ENCODE measurements around the gene ZMIZ1.

The ZMIZ1 gene

DNA sequence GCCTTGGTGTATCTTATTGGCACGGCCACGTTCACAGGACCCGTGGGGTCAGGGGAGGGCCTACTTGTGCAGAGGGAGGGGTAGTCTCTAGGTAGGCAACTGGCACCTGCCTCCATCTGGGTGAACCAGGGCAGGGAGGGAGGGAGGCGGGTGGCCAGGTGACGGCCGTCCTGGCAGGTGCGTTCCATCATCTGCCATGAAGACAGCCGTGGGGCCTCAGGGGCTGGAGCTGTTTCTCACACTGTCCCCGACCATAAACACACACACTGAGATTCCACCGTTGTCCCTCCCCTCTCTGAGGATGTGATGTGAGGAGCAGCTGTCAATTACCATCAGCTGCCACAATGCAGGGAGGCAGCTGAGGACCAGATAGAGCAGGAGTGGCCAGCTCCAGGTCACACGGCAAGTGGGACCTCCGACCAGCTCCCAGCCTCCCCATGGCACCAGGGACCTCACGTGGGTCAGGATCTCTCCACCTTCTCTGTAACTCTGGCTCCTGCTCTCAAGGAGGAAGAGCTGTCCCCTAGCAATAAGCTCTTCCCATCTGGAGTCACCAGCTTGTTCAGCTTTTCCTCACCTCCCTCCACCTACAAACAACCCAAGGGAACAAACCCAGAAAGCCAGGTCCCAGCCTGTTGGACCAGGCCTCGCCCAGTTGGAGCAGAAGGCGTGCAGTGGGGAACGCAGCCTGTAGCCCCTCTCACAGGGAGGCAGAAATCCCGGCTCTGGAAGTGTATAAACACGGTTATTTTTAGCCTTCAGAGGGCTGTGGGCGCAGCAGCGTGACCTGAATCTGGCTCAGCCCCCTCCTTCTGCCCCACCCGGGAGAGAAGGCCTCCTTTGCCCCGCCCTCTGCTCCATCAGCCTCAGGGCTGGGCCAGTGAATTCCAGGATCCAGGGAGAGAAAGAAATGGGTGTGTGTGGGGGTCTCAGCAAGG is 33.1 kb downstream of the ZMIZ1 start (continued):
- TF ChIP-seq, protein P1, sequence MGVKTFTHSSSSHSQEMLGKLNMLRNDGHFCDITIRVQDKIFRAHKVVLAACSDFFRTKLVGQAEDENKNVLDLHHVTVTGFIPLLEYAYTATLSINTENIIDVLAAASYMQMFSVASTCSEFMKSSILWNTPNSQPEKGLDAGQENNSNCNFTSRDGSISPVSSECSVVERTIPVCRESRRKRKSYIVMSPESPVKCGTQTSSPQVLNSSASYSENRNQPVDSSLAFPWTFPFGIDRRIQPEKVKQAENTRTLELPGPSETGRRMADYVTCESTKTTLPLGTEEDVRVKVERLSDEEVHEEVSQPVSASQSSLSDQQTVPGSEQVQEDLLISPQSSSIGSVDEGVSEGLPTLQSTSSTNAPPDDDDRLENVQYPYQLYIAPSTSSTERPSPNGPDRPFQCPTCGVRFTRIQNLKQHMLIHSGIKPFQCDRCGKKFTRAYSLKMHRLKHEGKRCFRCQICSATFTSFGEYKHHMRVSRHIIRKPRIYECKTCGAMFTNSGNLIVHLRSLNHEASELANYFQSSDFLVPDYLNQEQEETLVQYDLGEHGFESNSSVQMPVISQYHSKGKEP (tag by site-specific recombination; IDR thresholded peaks at IDR 0.05), result no peak
- TF ChIP-seq ZNF423 (tag by site-specific recombination; IDR thresholded peaks at IDR 0.05) (no peak), MZF1 (tag by site-specific recombination; IDR thresholded peaks at IDR 0.05; ENCODE audit: borderline replicate concordance) (no peak), FEZF1 (tag by site-specific recombination; IDR thresholded peaks at IDR 0.05) (no peak), ZNF23 (tag by site-specific recombination; IDR thresholded peaks at IDR 0.05; ENCODE audit: borderline replicate concordance) (no peak), ZNF791 (tag by site-specific recombination; IDR thresholded peaks at IDR 0.05) (no peak), ZFP69B (tag by site-specific recombination; IDR thresholded peaks at IDR 0.05) (no peak), ZNF133 (tag by site-specific recombination; IDR thresholded peaks at IDR 0.05) (no peak), ZBTB17 (tag by site-specific recombination; IDR thresholded peaks at IDR 0.05) (0 out of 2 replicates have a peak, but pooled peaks have one; percentile 17), ZNF558 (tag by site-specific recombination; IDR thresholded peaks at IDR 0.05) (no peak), ZNF549 (tag by site-specific recombination; IDR thresholded peaks at IDR 0.05) (no peak), ZBTB21 (tag by site-specific recombination; IDR thresholded peaks at IDR 0.05) (no peak), GLI4 (tag by site-specific recombination; IDR thresholded peaks at IDR 0.05) (no peak), ZNF571 (tag by site-specific recombination; IDR thresholded peaks at IDR 0.05) (no peak), HOXC10 (CRISPR knock-in tag; IDR thresholded peaks at IDR 0.05) (no peak), YY2 (tag by site-specific recombination; IDR thresholded peaks at IDR 0.05) (no peak), GLIS1 (tag by site-specific recombination; IDR thresholded peaks at IDR 0.05) (no peak), ZNF341 (tag by site-specific recombination; IDR thresholded peaks at IDR 0.05; ENCODE audit: low read depth) (peak; percentile 81)
- TF ChIP-seq, protein P2, sequence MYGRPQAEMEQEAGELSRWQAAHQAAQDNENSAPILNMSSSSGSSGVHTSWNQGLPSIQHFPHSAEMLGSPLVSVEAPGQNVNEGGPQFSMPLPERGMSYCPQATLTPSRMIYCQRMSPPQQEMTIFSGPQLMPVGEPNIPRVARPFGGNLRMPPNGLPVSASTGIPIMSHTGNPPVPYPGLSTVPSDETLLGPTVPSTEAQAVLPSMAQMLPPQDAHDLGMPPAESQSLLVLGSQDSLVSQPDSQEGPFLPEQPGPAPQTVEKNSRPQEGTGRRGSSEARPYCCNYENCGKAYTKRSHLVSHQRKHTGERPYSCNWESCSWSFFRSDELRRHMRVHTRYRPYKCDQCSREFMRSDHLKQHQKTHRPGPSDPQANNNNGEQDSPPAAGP (tag by site-specific recombination; IDR thresholded peaks at IDR 0.05), result peak; percentile 29; the same call in 1 of the 2 replicates
- TF ChIP-seq, protein P3, sequence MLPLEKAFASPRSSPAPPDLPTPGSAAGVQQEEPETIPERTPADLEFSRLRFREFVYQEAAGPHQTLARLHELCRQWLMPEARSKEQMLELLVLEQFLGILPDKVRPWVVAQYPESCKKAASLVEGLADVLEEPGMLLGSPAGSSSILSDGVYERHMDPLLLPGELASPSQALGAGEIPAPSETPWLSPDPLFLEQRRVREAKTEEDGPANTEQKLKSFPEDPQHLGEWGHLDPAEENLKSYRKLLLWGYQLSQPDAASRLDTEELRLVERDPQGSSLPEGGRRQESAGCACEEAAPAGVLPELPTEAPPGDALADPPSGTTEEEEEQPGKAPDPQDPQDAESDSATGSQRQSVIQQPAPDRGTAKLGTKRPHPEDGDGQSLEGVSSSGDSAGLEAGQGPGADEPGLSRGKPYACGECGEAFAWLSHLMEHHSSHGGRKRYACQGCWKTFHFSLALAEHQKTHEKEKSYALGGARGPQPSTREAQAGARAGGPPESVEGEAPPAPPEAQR (tag by site-specific recombination; IDR thresholded peaks at IDR 0.05), result no peak
- TF ChIP-seq, protein P4, sequence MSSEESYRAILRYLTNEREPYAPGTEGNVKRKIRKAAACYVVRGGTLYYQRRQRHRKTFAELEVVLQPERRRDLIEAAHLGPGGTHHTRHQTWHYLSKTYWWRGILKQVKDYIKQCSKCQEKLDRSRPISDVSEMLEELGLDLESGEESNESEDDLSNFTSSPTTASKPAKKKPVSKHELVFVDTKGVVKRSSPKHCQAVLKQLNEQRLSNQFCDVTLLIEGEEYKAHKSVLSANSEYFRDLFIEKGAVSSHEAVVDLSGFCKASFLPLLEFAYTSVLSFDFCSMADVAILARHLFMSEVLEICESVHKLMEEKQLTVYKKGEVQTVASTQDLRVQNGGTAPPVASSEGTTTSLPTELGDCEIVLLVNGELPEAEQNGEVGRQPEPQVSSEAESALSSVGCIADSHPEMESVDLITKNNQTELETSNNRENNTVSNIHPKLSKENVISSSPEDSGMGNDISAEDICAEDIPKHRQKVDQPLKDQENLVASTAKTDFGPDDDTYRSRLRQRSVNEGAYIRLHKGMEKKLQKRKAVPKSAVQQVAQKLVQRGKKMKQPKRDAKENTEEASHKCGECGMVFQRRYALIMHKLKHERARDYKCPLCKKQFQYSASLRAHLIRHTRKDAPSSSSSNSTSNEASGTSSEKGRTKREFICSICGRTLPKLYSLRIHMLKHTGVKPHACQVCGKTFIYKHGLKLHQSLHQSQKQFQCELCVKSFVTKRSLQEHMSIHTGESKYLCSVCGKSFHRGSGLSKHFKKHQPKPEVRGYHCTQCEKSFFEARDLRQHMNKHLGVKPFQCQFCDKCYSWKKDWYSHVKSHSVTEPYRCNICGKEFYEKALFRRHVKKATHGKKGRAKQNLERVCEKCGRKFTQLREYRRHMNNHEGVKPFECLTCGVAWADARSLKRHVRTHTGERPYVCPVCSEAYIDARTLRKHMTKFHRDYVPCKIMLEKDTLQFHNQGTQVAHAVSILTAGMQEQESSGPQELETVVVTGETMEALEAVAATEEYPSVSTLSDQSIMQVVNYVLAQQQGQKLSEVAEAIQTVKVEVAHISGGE (tag by site-specific recombination; conservative IDR thresholded peaks at IDR 0.05; ENCODE audit: low read depth), result no peak
- TF ChIP-seq, protein P5, sequence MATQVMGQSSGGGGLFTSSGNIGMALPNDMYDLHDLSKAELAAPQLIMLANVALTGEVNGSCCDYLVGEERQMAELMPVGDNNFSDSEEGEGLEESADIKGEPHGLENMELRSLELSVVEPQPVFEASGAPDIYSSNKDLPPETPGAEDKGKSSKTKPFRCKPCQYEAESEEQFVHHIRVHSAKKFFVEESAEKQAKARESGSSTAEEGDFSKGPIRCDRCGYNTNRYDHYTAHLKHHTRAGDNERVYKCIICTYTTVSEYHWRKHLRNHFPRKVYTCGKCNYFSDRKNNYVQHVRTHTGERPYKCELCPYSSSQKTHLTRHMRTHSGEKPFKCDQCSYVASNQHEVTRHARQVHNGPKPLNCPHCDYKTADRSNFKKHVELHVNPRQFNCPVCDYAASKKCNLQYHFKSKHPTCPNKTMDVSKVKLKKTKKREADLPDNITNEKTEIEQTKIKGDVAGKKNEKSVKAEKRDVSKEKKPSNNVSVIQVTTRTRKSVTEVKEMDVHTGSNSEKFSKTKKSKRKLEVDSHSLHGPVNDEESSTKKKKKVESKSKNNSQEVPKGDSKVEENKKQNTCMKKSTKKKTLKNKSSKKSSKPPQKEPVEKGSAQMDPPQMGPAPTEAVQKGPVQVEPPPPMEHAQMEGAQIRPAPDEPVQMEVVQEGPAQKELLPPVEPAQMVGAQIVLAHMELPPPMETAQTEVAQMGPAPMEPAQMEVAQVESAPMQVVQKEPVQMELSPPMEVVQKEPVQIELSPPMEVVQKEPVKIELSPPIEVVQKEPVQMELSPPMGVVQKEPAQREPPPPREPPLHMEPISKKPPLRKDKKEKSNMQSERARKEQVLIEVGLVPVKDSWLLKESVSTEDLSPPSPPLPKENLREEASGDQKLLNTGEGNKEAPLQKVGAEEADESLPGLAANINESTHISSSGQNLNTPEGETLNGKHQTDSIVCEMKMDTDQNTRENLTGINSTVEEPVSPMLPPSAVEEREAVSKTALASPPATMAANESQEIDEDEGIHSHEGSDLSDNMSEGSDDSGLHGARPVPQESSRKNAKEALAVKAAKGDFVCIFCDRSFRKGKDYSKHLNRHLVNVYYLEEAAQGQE (tag by site-specific recombination; IDR thresholded peaks at IDR 0.05), result no peak
- TF ChIP-seq, protein P6, sequence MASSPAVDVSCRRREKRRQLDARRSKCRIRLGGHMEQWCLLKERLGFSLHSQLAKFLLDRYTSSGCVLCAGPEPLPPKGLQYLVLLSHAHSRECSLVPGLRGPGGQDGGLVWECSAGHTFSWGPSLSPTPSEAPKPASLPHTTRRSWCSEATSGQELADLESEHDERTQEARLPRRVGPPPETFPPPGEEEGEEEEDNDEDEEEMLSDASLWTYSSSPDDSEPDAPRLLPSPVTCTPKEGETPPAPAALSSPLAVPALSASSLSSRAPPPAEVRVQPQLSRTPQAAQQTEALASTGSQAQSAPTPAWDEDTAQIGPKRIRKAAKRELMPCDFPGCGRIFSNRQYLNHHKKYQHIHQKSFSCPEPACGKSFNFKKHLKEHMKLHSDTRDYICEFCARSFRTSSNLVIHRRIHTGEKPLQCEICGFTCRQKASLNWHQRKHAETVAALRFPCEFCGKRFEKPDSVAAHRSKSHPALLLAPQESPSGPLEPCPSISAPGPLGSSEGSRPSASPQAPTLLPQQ (tag by site-specific recombination; IDR thresholded peaks at IDR 0.05), result no peak
- TF ChIP-seq, protein P7, sequence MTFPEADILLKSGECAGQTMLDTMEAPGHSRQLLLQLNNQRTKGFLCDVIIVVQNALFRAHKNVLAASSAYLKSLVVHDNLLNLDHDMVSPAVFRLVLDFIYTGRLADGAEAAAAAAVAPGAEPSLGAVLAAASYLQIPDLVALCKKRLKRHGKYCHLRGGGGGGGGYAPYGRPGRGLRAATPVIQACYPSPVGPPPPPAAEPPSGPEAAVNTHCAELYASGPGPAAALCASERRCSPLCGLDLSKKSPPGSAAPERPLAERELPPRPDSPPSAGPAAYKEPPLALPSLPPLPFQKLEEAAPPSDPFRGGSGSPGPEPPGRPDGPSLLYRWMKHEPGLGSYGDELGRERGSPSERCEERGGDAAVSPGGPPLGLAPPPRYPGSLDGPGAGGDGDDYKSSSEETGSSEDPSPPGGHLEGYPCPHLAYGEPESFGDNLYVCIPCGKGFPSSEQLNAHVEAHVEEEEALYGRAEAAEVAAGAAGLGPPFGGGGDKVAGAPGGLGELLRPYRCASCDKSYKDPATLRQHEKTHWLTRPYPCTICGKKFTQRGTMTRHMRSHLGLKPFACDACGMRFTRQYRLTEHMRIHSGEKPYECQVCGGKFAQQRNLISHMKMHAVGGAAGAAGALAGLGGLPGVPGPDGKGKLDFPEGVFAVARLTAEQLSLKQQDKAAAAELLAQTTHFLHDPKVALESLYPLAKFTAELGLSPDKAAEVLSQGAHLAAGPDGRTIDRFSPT (tag by site-specific recombination; IDR thresholded peaks at IDR 0.05), result no peak

Data from HEK293 (cell line).